ENCODE measurements around the gene CLEC4E.
"Not testable (repeated sequence)": the region's sequence is repeated elsewhere in the genome, so short reads cannot be mapped to it uniquely, and the experiment has no call there.

The CLEC4E gene

GRCh38 chr12:8532045-8532444 lies 8.7 kb downstream of the CLEC4E start:
- DNase-seq, result no peak

GRCh38 chr12:8527250-8528130 lies 13.2 kb downstream of the CLEC4E start:
- no peak for DNase-seq

- DNase-seq, result no peak
These were observed 21.5 kb downstream of the CLEC4E start for GRCh38 chr12:8519171-8519570.

GRCh38 chr12:8517971-8518370 lies 22.7 kb downstream of the CLEC4E start:
- no peak for DNase-seq

- no peak for DNase-seq
These were observed 27.4 kb downstream of the CLEC4E start, which contains the start of gene CLEC4D for GRCh38 chr12:8513256-8513655. Gene CLEC4D, plus strand, starts transcription at chr12:8513503. Its CDS starts 230 bp downstream, at chr12:8513733.

- no peak for DNase-seq
These were observed 31.5 kb downstream of the CLEC4E start for GRCh38 chr12:8508910-8509841.

- no peak for DNase-seq
These were observed 32.5 kb downstream of the CLEC4E start for GRCh38 chr12:8508223-8508622.

GRCh38 chr12:8507596-8507995 lies 33.1 kb downstream of the CLEC4E start:
- DNase-seq, result no peak

GRCh38 chr12:8504351-8504750 lies 36.4 kb downstream of the CLEC4E start:
- no peak for DNase-seq

GRCh38 chr12:8501720-8502119 lies 39.0 kb downstream of the CLEC4E start:
- no peak for DNase-seq

GRCh38 chr12:8499616-8500015 lies 41.1 kb downstream of the CLEC4E start:
- no peak for DNase-seq

GRCh38 chr12:8496074-8496473 lies 44.6 kb downstream of the CLEC4E start:
- not testable (repeated sequence) for DNase-seq

- DNase-seq, result not testable (repeated sequence)
These were observed 45.0 kb downstream of the CLEC4E start for GRCh38 chr12:8495671-8496070.

GRCh38 chr12:8493084-8493483 lies 47.6 kb downstream of the CLEC4E start:
- no peak for DNase-seq

GRCh38 chr12:8491646-8492530 lies 48.8 kb downstream of the CLEC4E start:
- DNase-seq, result no peak

Measured in T1000 (cell line).